Measurements from ENCODE around the gene BTBD10. TPM values are rescaled to one million over a fixed set of nuclear protein-coding genes. Genes with fewer than 3 reads are reported as not detected.

BTBD10 gene
- total RNA-seq, 1 experiment from 2014 or later = 23.3 TPM

- H2BK20ac ChIP-seq (ENCODE audit: low read depth, low read length, poor library complexity, severe bottlenecking) = no peak overlapping the region
- H3K27me3 Mint-ChIP-seq (ENCODE audit: low read depth) = peaks cover 16% of the 10 kb centered on the region
- no peak overlapping the region for H3T11ph ChIP-seq (ENCODE audit: low read length)
- no peaks in the 10 kb centered on the region for H3K9me3 Mint-ChIP-seq
- H3K56ac ChIP-seq (ENCODE audit: insufficient read length, low read depth, low read length) = no peak overlapping the region
- H3K36me3 Mint-ChIP-seq (ENCODE audit: insufficient read depth in 1 of 3, low read depth in 3 of 3) = no peaks in the 10 kb centered on the region
- no peak overlapping the region for H2BK12ac ChIP-seq (ENCODE audit: insufficient read length, low read depth, low read length)
- H3K4me1 ChIP-seq (ENCODE audit: insufficient read depth, low read length) = no peaks in the 10 kb centered on the region
- no peak overlapping the region for H3K14ac ChIP-seq (ENCODE audit: insufficient read depth, low read length)
- no CpG with 5 or more reads among the region's 2 CpGs for WGBS (ENCODE audit: extremely low coverage, insufficient read length, low lambda C conversion rate)
- no peak overlapping the region for H3K9ac ChIP-seq (ENCODE audit: extremely low read depth, insufficient read length, low read length)
- H2BK5ac ChIP-seq (ENCODE audit: insufficient read length, low read length) = no peak overlapping the region
- no peak for TF ChIP-seq CTCF (conservative IDR thresholded peaks at IDR 0.05)
- H2BK120ac ChIP-seq (ENCODE audit: low read depth, low read length, poor library complexity, severe bottlenecking) = no peak overlapping the region
- no peak overlapping the region for H3K4me3 Mint-ChIP-seq
- H3K9me3 ChIP-seq (ENCODE audit: control insufficient read depth, low read depth, low read length) = no peaks in the 10 kb centered on the region
- no peak overlapping the region for H2AK5ac ChIP-seq (ENCODE audit: insufficient read length, low read length)
- no peak overlapping the region for H4K91ac ChIP-seq (ENCODE audit: insufficient read length, low read depth, low read length)
- H3K27me3 ChIP-seq (ENCODE audit: insufficient read depth, low read length) = no peaks in the 10 kb centered on the region
- H3K79me2 ChIP-seq (ENCODE audit: insufficient read depth, low read length) = no peaks in the 10 kb centered on the region
- no peaks in the 10 kb centered on the region for H4K20me1 ChIP-seq (ENCODE audit: control insufficient read depth, insufficient read depth, insufficient read length)
- no peak for DNase-seq
- no peak overlapping the region for H3K27ac Mint-ChIP-seq
- no peak overlapping the region for H4K5ac ChIP-seq (ENCODE audit: insufficient read length, low read depth, low read length)
- H3K23ac ChIP-seq (ENCODE audit: insufficient read length, low read depth, low read length) = no peak overlapping the region
- H3K23me2 ChIP-seq (ENCODE audit: insufficient read length, low read depth, low read length, poor library complexity, severe bottlenecking) = no peaks in the 10 kb centered on the region
- no peak overlapping the region for H2BK15ac ChIP-seq (ENCODE audit: low read depth, low read length)
- H2AFZ ChIP-seq (ENCODE audit: low read length) = no peak overlapping the region
- no peaks in the 10 kb centered on the region for H3K79me1 ChIP-seq (ENCODE audit: insufficient read depth, low read depth, low read length, poor library complexity, severe bottlenecking)
- H3K4ac ChIP-seq (ENCODE audit: low read depth, low read length) = no peak overlapping the region
- peaks cover 0 to 6% of the 10 kb centered on the region in 2 experiments; a peak in 2 of 4 replicates for H3K4me1 Mint-ChIP-seq
- H4K8ac ChIP-seq (replicated peaks; ENCODE audit: insufficient read length, low read depth, low read length) = no peak overlapping the region
- H3K27ac ChIP-seq (ENCODE audit: insufficient read length, low read depth, low read length) = no peak overlapping the region
- H3K4me2 ChIP-seq (ENCODE audit: insufficient read depth, insufficient read length, low read length) = no peak overlapping the region
- no peak overlapping the region for H3K18ac ChIP-seq (ENCODE audit: insufficient read length, low read depth, low read length)
These were observed 98.6 kb downstream of the BTBD10 start for GRCh38 chr11:13364388-13364787.

Data from H9 (cell line).